ENCODE data around the gene FAM227B. TPM values are rescaled to one million over a fixed set of nuclear protein-coding genes. Genes with fewer than 3 reads are reported as not detected.
A peak's percentile ranks its signal among the peaks of the same experiment; 100 is the strongest.
"Not testable (repeated sequence)": the region's sequence is repeated elsewhere in the genome, so short reads cannot be mapped to it uniquely, and the experiment has no call there.

FAM227B gene
- total RNA-seq, 1 donor, result 3.2 TPM

DNA sequence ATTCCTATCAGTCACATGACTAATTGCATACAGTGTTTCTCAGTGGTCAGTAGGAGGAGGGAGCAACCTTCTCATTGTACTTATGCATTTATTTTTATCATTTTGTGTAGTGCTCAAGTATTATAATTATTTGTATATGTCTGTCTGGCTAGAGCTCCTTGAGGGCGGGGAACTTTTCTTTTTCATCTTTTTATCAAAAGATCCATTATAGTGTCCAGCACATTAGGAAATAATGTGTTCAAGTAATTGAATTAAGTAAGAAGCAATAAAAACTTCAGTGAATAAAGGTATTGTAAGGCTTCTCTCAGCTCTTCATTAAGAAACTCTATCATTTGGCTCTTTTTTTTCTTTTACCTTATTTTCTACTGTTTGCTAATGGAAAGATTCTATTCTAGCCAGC lies 178.8 kb downstream of the FAM227B start:
- no peak for DNase-seq (ENCODE audit: low read depth in 2 of 3, low spot score in 2 of 3)

DNA sequence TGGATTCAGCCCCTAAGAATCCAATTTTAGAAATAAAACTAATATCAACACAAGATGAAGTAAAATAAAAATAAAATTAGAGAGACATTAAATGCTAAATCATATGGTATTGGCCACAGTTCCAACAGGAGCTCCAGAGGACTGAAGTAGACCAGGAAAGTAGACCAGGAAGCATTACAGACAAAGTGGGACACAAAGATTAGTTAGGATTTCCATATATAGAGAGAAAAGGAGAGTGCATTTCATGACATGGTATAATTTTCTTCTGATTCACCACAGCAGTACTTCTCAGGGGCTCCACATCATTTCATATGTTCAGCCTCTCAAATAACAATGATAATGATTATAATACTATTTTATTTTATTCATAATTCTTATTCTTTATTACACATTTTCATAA lies 179.3 kb downstream of the FAM227B start:
- no peak for DNase-seq (ENCODE audit: low read depth in 2 of 3, low spot score in 2 of 3)

DNA sequence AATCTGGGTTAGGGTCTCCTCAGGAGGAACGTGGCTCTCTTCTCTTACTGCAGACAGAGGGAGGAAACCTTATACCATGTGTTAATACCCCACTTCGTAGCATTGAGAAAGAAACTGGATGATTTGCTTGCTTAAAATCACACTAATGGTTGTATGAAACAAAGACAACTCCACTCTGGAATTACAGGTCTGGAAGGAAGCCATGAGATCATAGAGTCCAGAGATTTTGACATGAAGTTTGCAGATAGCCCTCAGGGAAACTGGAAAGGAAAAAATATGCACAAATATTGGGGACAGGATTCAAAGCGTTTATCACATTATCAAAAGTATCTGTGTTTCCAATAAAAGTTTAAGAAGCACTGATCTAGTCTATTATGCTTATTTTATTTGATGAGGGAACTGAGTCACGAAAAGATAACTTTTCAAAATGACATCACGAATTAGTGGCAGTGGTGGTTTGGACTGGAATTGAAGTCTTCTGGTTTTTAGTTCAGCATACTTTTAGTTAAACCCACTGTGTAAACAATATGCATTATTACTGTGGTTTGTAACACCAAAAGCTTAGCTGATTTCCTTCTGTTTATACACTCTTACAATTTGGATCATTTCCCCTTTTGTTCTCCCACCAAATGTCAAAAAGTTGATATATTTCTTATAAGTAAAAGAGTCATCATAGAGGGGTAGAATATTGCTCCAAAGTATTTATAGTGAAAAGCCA lies 180.8 kb downstream of the FAM227B start:
- DNase-seq (ENCODE audit: low read depth in 2 of 3, low spot score in 2 of 3), result peak in 1 of 3 donors; percentile 70

DNA sequence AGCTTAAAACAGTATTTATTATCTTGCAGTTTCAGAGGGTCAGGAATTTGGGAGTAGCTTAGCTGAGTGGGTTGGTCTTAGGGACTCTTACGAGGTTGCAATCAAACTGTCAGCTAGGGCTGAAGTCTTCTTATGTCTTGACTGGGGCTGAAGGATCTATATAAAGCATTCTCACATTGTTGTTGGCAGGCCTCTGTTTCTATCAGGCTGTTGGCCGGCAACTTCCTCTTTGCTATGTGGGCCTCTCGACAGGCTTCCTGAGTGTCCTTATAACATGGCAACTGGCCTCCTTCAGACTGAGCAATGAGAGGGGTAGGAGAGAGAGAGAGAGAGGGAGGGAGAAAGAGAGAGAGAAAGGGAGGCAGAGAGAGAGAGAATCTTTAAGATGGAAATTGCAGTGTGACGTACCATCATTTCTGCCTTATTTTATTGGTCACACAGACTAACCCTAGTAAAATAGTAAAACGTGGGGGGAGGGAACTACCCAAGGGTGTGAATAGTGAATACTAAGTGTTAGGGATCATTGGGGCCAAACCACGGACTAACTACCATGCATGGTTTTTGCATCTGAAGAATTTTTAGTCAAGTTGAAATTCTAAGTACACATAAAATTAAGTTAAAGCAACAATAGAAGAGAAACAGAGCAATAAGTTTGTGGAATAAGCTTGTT lies 181.5 kb downstream of the FAM227B start:
- DNase-seq (ENCODE audit: low read depth in 2 of 3, low spot score in 2 of 3), result peak in 2 of 3 donors; percentile 56 to 88

DNA sequence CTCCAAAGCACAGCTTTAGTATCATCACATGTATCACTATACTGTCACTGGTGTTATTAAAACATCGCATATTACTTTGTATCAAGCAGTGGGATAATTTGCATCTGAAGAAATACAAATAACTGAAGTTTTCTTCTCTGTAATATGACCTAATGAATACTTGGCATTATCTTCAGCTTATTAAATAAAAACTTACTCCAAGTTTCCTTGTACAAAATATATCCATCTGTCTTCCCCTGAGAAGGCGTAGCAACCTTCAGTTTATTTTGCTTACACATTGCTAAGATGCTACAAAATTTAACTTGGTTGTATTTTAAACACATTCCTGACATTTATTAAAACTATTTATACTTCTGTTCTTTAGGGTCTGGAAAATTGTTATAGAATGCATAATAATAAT lies 183.9 kb downstream of the FAM227B start:
- no peak for DNase-seq (ENCODE audit: low read depth in 2 of 3, low spot score in 2 of 3)

DNA sequence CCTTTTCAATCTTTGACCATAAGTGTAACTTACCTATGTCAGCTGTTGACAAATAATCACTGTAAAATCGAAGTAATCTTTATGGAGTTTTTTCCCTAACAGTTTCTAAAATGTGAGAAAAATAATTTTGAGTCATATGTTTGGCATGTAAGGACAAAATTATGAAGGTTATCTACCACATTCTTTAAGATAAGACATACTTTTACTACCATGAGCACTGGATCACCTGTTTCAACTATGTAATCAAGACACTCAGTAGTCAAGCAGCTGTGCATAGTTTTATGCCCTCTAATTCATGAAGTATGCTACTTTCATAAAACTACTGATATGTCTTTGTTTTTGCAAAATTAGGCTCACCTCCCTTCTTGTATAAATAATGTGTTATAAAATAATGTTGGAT lies 185.4 kb downstream of the FAM227B start:
- DNase-seq (ENCODE audit: low read depth in 2 of 3, low spot score in 2 of 3), result no peak

DNA sequence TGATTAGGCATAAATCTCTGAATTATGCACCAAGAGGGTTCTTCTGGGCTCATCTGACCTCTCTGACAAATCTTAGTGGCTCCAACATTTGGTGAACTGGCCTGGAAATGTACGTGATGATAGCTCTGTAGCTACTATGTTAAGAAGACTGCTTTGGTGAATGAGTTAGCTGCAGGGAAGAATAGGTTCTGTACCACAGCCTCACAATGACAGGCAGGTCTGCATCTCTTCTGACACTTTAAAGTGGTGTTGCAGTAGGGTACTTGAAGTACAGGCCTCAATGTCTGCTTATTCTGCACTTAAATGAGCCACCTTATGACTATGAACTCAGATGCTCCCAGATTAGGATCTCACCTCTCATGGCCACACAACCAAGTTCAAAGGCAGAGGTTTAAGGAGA lies 190.6 kb downstream of the FAM227B start:
- no peak for DNase-seq (ENCODE audit: low read depth in 2 of 3, low spot score in 2 of 3)

DNA sequence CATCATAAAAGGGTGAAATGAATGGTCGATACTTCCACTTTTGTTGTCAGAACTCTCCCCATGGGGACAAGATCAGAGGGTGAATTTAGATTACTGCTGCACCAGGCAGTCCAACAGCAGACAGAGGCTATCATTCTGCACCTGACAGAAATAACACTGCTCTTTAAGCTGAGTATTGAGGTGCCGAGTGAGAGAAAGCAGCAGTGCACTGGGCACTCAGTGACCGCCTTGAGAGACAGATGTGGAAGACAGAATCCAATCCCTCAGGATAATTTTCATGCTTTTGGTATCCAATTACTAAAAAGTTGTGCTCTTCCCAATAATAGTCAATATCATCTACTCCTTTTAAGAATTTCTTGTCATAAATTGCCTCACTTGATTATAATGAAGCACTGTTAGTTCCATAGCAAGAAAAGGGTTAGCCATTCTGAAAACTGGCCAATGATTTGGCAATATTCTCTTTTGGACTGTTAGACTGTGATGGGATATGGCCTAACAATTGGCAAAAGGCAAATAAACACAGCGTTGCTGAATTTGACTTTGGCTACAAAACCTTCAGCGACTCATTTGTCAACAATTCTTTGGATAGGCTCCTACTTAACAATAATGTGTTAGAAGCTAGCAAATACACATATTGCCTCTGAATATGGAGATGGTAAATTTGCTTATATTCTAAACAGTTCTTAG lies 192.1 kb downstream of the FAM227B start:
- no peak for DNase-seq (ENCODE audit: low read depth in 2 of 3, low spot score in 2 of 3)

DNA sequence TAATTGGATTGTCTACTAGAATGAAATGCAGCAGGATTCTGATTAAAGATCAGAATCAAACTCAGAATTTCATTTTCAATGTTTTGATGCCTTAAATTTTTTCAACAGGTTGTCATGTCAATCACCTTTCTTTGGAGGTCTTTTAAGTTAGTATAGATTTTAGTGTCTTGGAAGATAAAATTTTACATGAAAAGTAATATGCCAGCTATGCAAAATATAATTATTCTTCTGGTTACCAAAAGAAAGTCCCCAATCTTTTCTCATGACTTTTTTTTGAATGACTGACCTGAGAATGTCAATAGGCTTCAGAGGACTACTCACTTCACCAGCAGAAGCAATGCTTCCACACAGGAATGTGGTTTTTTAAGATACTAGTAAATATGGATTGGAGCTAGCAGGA lies 193.2 kb downstream of the FAM227B start:
- DNase-seq (ENCODE audit: low read depth in 2 of 3, low spot score in 2 of 3), result no peak

DNA sequence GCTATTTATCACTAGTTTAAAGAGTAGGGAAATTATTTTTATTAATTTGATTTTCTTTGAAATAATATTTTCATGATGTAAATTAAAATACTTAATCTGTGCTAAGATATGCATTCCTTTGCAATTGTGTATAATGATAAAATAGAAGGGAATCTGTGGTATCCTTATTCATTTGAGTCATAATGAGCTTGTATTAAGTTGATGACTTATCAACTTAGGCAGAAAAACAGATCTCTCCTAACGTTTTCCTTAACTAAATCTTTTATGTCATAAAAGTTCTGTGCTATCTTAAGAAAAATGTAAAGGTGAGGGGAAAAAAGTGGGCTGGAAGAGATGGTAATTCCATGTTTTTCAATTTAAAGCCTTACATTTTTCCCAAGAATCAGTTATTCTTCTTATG lies 195.7 kb downstream of the FAM227B start:
- no peak for DNase-seq (ENCODE audit: low read depth in 2 of 3, low spot score in 2 of 3)

DNA sequence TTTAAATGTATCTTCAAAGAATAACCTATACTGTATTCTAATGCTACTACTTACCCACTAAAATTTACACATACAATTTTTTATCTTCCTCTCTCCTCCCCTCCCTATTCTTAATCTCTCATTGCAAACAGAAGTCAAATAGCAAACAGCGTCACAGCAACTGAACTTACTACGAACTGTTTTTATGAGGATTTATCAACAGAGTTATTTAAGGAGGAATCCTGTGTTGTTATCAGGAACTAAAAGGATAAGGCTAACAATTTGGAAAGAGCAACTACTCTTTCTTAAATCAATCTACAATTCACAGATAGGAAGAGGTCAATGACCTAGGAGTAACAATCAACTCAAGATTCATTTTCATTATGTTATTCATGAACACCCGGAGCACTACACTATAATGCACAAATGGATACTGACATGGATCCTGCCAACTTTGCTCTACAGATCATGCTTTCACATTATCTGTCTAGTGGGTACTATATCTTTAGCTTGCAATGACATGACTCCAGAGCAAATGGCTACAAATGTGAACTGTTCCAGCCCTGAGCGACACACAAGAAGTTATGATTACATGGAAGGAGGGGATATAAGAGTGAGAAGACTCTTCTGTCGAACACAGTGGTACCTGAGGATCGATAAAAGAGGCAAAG lies 196.6 kb downstream of the FAM227B start:
- no peak for DNase-seq (ENCODE audit: low read depth in 2 of 3, low spot score in 2 of 3)

DNA sequence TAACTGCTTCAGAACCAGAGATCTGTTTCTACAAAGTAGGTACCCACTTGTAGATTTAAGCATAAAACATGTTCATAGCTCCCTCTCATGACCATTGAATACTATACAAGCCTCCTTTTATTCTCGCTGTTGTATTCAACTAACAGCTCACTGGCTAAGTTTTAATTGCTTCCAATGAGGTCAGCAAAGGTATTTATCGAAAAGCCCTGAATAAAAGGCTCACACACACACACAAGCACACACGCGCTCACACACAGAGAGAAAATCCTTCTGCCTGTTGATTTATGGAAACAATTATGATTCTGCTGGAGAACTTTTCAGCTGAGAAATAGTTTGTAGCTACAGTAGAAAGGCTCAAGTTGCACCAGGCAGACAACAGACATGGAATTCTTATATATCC lies 197.6 kb downstream of the FAM227B start, which contains the start of gene FGF7:
FGF7 (plus strand) TSS at position 222 of the 400 bp plus-strand sequence. CDS start 1,056 bp downstream, outside the sequence.
- DNase-seq (ENCODE audit: low read depth in 2 of 3, low spot score in 2 of 3), result peak in 1 of 3 donors; percentile 18

DNA sequence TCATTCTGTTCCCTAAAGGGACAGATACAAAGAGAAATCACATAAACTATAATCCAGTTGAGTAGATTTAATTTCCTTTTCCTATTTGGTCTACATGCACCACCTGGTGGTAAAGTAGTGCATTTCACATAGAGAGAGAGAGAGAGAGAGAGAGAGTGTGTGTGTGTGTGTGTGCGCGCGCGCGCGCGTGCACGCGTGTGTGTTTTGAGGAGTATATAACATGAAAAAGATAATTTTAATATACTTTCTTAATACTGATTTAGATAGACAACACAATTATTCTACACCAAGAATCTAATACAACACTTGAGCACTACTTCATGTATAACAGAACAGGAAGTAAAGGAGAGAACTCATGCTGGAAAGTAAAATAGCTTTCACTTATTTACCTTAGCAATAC lies 198.6 kb downstream of the FAM227B start:
- peak; percentile 9 to 75 (median 39) for DNase-seq (ENCODE audit: low read depth in 2 of 3, low spot score in 2 of 3)

DNA sequence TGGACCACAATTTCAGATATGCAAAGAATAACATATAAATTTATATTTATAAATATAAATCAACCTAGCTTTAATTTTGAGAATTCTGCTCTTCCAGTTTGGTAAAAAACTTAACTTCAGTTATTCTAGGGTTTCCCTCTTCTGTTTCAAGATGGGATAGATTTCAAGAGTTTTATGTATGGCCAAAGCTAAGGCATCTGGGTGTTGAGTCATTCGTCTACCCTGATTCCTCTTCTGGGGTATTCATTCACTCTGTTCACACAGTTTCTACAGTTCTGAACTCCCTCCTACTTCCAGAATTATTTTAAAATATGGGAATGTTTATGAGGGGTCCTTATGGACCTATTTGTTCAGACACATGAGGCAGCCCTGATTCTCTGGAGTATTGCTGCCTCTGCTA lies 201.8 kb downstream of the FAM227B start:
- no peak for DNase-seq (ENCODE audit: low read depth in 2 of 3, low spot score in 2 of 3)

DNA sequence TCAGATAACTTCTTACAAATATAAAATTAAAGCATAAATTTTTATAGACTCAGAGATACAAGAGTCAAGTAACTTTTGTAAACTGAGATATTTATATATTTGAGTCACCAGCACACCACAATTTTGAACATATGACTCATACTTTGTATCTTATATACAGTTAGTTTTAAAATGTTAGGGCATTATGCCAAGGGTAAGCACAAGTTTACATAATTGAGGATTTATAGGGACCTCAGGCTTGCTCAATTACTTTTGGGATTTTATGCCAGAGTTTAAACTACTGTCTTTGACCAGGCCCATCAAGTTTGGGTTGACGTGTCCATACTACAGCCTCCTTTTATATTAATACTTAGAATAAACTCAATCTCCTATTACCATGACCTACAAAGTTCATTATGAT lies 205.0 kb downstream of the FAM227B start:
- DNase-seq (ENCODE audit: low read depth in 2 of 3, low spot score in 2 of 3), result no peak

DNA sequence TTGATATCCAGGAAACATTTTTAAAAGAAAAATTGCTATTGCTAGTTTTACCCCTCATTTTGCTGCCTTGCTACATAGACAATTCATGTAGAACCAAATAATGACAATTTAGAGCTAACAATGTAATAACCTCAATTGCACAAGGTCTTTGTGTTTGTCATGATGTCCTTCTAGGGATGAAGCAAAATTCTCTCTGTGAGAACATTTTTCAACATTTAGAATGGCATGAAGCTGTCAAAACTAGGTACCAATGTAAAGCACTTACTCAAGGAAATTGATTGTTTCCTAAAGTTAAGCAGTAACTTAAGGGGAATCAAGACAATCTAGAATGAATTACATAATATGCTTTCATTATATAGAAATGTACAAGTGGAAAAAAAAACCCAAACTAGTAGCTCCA lies 205.5 kb downstream of the FAM227B start:
- no peak for DNase-seq (ENCODE audit: low read depth in 2 of 3, low spot score in 2 of 3)

DNA sequence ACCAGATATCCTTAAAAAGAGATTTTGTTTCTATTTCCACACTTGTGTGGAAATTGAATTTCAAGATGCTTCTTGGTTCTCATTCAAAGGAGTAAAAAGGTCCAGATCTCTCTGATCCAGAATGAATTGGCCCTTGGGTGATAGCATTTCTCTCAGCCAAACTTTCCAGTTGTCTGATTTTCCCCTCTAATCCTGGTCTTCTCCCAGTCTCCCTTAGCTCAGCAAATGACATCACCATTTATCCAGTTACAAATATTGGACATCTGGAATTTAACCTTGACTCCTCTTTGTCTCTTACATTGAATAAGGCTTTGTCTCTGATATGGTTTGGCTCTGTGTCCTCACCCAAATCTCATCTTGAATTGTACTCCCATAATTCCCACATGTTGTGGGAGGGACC lies 207.8 kb downstream of the FAM227B start:
- no peak for DNase-seq (ENCODE audit: low read depth in 2 of 3, low spot score in 2 of 3)

DNA sequence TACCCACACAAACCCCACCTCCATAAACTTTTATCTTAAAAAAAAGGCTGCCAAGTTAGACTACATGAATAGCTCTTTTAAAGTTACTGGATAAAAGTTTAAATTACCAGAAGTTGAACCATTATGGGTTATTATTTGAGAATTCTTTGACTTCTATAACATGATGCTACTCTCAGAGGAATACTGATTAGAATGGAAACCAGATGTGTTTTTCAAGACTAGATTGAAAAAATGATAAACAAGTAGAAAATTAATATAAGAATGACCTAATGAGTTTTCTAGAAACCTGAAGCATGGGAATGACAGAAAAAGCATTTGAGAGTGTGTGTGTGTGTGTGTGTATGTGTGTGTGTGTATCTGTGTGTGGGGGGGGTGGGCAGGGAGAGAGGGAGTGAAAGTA lies 210.0 kb downstream of the FAM227B start:
- DNase-seq (ENCODE audit: low read depth in 2 of 3, low spot score in 2 of 3), result no peak

DNA sequence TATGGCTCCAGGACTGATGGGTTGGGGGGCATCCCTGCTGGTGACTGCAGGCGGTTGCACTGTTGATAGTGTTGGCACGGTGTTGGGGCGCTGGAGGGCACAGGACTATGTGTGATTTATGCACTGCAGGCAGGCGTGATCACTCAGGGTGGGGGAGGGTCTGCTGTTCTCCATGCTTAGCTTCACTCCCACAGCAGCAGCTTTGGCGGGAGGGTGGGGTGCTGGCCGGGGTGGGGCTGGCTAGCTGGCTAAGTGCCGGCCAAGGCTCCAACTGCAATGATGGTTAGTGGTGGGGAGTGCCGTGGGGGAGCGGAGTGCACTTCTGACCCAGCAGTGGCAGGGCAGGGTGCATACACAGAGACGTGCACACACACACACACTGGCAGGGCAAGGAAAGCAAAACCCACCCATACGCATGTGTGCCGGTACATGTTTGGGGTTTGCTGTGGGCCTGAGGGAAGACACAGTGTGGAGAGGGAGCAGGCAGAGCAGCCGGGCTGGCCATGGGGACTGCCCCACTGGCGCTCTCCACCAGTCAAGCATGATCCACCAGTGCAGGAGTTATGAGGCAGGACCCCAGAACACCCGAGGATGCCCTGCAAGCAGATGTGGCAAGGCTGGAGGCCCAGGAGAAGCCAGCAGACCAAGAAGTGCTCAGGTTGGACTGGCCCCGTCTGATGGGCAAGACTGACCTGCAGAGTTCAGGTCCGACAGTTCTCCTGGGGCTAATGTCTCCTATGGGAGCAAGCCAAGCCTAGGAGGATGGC lies 214.1 kb downstream of the FAM227B start:
- no peak for DNase-seq (ENCODE audit: low read depth in 2 of 3, low spot score in 2 of 3)

DNA sequence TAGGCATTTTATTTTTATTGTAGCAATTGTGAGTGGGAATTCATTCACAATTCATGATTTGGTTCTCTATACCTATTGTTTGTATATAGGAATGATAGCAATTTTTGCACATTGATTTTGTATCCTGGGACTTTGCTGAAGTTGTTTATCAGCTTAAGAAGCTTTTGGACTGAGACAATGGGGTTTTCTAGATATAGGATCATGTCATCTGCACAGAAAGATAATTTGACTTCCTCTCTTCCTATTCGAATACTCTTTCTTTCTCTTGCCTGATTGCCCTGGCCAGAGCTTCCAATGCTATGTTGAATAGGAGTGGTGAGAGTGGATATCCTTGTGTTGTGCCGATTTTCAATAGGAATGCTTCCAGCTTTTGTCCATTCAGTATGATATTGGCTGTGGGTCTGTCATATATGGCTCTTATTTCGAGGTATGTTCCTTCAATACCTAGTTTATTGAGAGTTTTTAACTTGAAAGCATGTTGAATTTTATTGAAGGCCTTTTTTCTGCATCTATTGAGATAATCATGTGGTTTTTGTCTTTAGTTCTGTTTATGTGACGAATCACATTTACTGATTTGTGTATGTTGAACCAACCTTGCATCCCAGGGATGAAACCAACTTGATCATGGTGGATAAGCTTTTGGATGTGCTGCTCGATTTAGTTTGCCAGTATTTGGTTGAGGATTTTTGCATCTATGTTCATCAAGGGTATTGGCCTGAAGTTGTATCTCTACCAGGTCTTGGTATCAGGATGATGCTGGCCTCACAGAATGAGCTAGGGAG lies 217.9 kb downstream of the FAM227B start:
- not testable (repeated sequence) for DNase-seq (ENCODE audit: low read depth in 2 of 3, low spot score in 2 of 3)

Data from hematopoietic multipotent progenitor cell (in vitro differentiated cells).